ENCODE data around the gene TMEM163. TPM values are rescaled to one million over a fixed set of nuclear protein-coding genes. Genes with fewer than 3 reads are reported as not detected.
"Not testable (repeated sequence)": the region's sequence is repeated elsewhere in the genome, so short reads cannot be mapped to it uniquely, and the experiment has no call there.

The TMEM163 gene
- total RNA-seq, 1 donor = not detected

DNA sequence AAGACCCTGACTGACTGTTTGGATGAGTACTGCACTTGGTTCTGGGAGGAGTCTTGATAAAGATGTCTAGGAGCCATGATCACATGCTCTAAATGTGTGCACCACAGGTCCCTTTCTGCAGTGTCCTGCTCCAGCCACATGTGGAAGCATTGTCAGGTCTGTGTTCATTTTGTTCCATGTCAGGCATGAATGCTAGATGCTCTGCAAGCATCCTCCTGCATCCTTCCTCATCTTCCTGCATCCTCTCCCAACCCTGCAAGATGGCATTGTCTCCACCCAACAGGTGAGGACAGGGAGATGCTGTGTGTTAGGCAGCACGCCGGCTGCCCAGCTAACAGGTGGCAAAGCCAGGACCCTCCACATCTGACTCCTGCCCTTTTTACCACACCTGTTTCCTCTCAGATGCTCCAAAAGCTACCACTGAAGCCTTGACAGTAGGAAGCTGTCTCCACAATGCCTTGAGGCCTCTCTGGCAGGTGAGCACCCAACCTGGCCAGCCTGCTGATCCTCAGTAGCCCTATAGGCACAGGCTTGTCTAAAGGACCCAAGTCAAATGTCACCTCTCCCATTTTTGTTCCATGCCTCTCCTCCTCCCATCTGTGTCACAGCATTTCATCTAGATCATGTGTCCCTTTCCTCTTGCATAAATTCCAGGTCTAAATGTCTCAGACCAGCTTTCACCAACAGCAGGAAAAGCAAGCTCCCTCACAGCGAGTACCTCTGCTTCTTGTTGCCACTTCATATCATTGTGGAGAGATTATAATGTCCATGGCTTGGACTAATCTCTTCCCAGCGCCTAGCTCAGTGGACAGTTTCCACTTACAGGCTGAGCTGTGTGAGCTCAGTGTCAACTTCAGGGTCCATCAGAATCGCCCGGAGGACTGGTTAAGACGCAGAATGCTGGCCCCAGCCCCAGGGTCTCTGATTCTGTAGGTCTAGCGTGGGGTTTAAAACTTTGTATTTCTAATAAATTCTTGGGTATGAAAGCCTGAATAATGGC is 55.0 kb downstream of the TMEM163 start:
- TF ChIP-seq, protein P1, sequence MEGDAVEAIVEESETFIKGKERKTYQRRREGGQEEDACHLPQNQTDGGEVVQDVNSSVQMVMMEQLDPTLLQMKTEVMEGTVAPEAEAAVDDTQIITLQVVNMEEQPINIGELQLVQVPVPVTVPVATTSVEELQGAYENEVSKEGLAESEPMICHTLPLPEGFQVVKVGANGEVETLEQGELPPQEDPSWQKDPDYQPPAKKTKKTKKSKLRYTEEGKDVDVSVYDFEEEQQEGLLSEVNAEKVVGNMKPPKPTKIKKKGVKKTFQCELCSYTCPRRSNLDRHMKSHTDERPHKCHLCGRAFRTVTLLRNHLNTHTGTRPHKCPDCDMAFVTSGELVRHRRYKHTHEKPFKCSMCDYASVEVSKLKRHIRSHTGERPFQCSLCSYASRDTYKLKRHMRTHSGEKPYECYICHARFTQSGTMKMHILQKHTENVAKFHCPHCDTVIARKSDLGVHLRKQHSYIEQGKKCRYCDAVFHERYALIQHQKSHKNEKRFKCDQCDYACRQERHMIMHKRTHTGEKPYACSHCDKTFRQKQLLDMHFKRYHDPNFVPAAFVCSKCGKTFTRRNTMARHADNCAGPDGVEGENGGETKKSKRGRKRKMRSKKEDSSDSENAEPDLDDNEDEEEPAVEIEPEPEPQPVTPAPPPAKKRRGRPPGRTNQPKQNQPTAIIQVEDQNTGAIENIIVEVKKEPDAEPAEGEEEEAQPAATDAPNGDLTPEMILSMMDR (IDR thresholded peaks at IDR 0.05; ENCODE audit: insufficient read depth, low read depth, low read length) = no peak
- no peak overlapping the region for H3K4me3 ChIP-seq (ENCODE audit: low read depth, low read length)
- DNase-seq (ENCODE audit: low read depth) = no peak

GRCh38 chr2:134662751-134663150 is 56.0 kb downstream of the TMEM163 start:
- no peak for DNase-seq (ENCODE audit: low read depth)
- TF ChIP-seq, protein P1 (IDR thresholded peaks at IDR 0.05; ENCODE audit: insufficient read depth, low read depth, low read length) = no peak
- H3K4me3 ChIP-seq (ENCODE audit: low read depth, low read length) = no peak overlapping the region

DNA sequence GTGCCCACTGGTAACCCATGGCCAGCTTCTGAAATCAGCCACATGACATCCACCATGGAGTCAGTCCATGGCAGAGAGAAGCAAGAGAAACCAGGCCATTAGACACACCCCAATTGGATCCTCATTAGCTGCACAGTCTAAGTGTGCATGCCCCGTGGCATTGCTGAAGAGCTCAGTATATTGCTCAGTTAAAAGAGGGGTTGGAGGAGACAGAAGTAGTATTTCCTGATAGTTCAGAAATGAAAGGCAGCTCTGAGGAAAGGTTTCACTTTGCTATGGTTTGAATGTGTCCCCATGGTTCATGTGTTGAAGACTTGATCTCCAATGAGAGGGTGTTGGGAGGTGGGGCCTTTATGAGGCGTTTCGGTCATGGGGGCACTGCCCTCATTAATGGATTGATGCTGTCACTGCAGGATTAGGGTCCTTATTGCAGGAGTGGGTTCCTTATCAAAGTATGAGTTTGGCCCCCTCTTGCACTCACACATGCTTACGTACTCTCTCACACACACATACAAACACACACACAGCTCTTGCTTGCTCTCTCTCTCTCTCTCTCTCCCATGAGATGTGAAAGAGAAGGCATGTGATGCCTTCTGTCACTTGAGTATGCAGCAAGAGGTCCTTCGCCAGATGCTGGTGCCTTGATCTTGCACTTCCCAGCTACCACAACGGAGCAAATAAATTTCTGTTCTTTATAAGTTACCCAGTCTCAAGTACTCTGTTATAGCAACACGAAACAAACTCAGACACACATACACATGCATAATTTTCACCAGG is 58.0 kb downstream of the TMEM163 start:
- no peak overlapping the region for H3K4me3 ChIP-seq (ENCODE audit: low read depth, low read length)
- TF ChIP-seq, protein P1 (IDR thresholded peaks at IDR 0.05; ENCODE audit: insufficient read depth, low read depth, low read length) = no peak
- DNase-seq (ENCODE audit: low read depth) = no peak

GRCh38 chr2:134659724-134660123 is 59.1 kb downstream of the TMEM163 start:
- H3K4me3 ChIP-seq (ENCODE audit: low read depth, low read length) = no peak overlapping the region
- TF ChIP-seq, protein P1 (IDR thresholded peaks at IDR 0.05; ENCODE audit: insufficient read depth, low read depth, low read length) = no peak
- DNase-seq (ENCODE audit: low read depth) = no peak

- H3K4me3 ChIP-seq (ENCODE audit: low read depth, low read length) = no peak overlapping the region
- DNase-seq (ENCODE audit: low read depth) = peak; percentile 1
- TF ChIP-seq, protein P1 (IDR thresholded peaks at IDR 0.05; ENCODE audit: insufficient read depth, low read depth, low read length) = peak; percentile 46
These were observed 61.0 kb downstream of the TMEM163 start for GRCh38 chr2:134657650-134658250.

DNA sequence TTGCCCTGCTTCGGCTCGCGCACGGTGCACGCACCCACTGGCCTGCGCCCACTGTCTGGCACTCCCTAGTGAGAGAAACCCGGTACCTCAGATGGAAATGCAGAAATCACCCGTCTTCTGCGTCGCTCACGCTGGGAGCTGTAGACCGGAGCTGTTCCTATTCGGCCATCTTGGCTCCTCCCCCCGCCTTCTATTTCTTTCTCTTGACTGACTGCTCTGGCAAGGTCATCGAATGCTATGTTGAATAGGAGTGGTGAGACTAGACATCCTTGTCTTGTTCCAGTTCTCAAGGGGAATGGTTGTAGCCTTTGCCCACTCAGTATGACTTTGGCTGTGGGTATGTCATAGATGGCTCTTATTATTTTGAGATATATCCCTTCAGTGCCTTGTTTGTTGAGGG is 62.4 kb downstream of the TMEM163 start:
- DNase-seq (ENCODE audit: low read depth); H3K4me3 ChIP-seq (ENCODE audit: low read depth, low read length): not testable (repeated sequence)

GRCh38 chr2:134648586-134648985 is 70.2 kb downstream of the TMEM163 start:
- TF ChIP-seq, protein P1 (IDR thresholded peaks at IDR 0.05; ENCODE audit: insufficient read depth, low read depth, low read length) = no peak
- no peak for DNase-seq (ENCODE audit: low read depth)
- no peak overlapping the region for H3K4me3 ChIP-seq (ENCODE audit: low read depth, low read length)
